ENCODE results near the gene DDX21.
"Not testable (repeated sequence)": the region's sequence is repeated elsewhere in the genome, so short reads cannot be mapped to it uniquely, and the experiment has no call there.

The DDX21 gene

GRCh38 chr10:68988530-68989316, 32.8 kb downstream of the DDX21 start, which contains the start of gene KIFBP:
Gene KIFBP (plus strand): TSS chr10:68988803. CDS start chr10:68988833, 30 bp downstream.
- DNase-seq = peak; percentile 92

GRCh38 chr10:68989317-68989990, 33.5 kb downstream of the DDX21 start:
- no peak for DNase-seq

DNA sequence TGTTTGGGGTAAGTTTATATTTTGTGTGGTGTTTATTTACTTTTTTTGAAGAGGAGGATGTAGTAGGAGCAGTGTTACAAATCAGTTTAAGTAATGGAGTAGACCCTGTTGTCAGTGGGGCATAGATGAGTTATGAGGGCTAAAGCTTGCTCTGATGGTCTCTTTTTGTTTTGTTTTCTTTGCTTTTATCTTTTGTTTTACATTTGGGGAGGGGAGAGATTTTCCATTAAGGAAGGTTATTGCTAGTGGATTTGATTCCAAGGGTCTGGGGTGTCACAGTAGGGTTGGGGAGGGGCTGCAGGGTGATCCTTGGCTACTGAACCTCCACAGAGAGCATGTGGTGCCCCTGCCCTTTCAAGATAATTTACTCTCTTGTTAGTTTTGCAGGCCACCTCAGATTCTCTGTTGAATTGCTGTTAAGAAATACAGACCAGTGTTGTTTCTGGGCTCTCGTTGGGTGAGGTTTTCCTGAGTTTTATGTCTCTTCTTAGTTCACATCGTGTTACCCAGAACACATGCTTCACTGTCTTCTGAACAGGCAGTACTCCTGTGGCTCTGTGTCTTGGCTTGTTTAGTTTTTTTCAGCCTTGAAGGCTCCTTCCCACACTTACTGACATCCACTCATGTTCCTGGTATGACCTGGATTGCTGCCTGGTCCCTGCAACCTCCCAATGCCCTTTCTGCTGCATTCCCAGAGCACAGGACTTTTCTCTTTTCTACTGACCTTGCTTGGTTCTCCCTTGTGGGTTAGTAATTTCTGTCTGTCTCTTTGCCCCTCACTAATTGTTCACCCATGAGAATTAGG, 36.9 kb downstream of the DDX21 start:
- DNase-seq = no peak

DNA sequence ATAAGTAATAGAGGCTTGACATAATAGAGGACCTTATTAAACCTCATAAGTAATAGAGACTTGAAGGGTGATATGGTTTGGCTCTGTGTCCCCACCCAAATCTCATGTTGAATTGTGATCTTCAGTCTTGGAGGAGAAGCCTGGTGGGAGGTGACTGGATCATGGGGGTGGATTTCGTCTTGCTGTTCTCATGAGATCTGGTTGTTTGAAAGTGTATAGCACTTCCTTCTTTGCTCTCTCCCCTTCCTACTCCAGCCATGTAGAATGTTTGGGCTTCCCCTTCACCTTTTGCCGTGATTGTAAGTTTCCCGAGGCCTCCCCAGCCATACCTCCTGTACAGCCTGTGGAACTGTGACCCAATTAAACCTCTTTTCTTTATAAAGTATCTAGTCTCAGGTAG, 41.2 kb downstream of the DDX21 start:
- no peak for DNase-seq

GRCh38 chr10:69004821-69005220, 48.9 kb downstream of the DDX21 start:
- peak; percentile 18 for DNase-seq

GRCh38 chr10:69005704-69006485, 49.9 kb downstream of the DDX21 start:
- DNase-seq = no peak

DNA sequence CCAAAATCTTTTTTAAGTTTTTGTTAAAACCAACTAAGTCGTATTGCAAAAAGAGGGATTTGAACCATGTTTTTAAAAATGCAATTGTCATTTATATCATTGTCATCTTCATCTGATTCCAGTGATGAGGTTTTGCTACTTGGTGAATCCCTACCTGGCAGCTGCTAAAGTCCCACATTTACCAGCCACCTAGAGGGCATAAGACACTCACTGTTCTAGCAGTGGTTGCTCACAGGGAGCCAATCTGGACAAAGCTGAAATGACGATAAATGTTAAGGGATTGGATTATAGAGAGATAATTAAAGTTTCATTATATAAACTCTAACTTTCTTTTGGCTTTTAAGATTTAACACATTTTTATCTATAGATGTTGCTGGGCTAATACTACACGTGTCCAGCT, 51.3 kb downstream of the DDX21 start:
- DNase-seq = no peak

DNA sequence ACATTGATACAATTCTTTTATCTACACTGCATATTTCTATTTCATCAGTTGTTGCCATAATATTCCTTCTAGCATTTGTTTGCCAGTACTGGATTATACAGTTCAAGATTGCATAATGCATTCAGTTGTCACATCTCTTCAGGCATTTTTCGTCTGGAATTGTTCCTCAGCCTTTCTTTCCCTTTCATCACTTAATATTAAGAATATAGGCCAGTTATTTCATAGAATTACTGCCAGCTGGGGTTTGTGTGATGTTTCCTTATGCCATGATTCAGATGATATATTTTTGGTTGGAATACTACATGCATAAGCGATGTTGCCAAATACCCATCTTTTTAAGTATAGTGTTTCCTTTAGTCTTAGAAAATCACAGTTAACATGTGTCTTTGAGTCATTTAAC, 53.4 kb downstream of the DDX21 start:
- DNase-seq = no peak

GRCh38 chr10:69010151-69010640, 54.2 kb downstream of the DDX21 start:
- DNase-seq = no peak

DNA sequence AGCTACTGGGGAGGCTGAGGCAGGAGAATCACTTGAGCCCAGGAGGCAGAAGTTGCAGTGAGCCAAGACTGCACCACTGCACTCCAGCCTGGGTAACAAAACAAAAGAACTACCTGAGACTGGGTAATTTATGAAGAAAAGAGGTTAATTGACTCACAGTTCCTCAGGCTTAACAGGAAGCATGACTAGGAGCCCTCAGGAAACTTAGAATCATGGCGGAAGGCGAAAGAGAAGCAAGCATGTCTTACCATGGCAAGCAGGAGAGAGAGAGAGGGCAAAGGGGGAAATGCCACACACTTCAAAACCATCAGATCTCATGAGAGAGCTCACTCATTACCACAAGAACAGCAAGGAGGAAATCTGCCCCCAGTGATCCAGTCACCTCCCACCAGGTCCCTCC, 56.8 kb downstream of the DDX21 start:
- not testable (repeated sequence) for DNase-seq

DNA sequence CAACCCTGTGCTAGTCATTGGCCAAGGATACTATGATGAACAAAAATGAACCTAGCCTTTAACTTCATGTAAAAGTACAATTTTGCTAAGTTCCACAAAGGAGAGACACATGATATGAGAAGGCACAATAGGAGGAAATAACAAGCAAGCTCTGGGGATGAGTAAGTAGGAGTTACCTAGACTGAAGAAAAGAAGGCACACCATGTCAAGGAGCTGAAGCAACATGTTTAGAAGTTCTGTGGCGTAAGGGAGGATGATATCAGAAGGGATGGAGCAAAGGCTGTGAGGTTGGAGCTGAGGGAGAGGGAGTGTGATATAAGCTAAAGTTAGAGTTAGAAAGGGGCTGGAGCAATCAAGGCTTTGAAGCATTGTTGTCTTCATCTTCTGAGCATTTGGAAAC, 58.2 kb downstream of the DDX21 start:
- no peak for DNase-seq

GRCh38 chr10:69018613-69019012, 62.6 kb downstream of the DDX21 start:
- no peak for DNase-seq

GRCh38 chr10:69022611-69023010, 66.6 kb downstream of the DDX21 start:
- DNase-seq = no peak

- DNase-seq = no peak
These were observed 69.5 kb downstream of the DDX21 start for GRCh38 chr10:69025370-69025896.

- no peak for DNase-seq
These were observed 77.3 kb downstream of the DDX21 start for GRCh38 chr10:69033256-69033655.

All from KG1 (cell line).